Hematopoietic multipotent progenitor cell treated with erythropoietin and hydrocortisone succinate and interleukin-3 and kit ligand, for 15 days (in vitro differentiated cells): ENCODE measurements around the gene SLC1A5.
"Not testable (repeated sequence)": the region's sequence is repeated elsewhere in the genome, so short reads cannot be mapped to it uniquely, and the experiment has no call there.

Experiments used
- DNase-seq: peaks from one replicate; pipeline ENCODE4 v3.0.0-alpha.2; 2015; ENCODE audit warnings: low spot score

Gene SLC1A5

GRCh38 chr19:46798713-46799112 lies 10.3 kb upstream of the SLC1A5 start:
- DNase-seq: no peak

DNA sequence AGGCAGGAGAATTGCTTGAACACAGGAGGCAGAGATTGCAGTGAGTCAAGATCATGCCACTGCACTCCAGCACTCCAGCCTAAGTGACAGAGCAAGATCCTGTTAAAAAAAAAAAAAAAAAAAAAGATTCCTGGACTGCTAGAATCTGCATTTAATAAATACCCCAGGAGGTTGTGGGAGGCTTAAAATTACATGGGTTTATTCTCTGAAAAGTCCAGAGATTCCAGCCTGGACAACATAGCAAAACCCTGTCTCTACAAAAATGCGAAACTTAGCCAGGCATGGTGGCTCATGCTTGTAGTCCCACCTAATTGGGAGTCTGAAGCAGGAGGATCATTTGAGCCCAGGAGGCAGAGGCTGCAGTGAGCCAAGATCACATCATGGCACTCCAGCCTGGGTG lies 9.5 kb upstream of the SLC1A5 start:
- DNase-seq: no peak

- no peak for DNase-seq
Observed at GRCh38 chr19:46791944-46792343, 3.5 kb upstream of the SLC1A5 start.

GRCh38 chr19:46789371-46789770 lies 977 bp upstream of the SLC1A5 start:
- DNase-seq: no peak

- no peak for DNase-seq
Observed at GRCh38 chr19:46788968-46789338, 559 bp upstream of the SLC1A5 start.

DNA sequence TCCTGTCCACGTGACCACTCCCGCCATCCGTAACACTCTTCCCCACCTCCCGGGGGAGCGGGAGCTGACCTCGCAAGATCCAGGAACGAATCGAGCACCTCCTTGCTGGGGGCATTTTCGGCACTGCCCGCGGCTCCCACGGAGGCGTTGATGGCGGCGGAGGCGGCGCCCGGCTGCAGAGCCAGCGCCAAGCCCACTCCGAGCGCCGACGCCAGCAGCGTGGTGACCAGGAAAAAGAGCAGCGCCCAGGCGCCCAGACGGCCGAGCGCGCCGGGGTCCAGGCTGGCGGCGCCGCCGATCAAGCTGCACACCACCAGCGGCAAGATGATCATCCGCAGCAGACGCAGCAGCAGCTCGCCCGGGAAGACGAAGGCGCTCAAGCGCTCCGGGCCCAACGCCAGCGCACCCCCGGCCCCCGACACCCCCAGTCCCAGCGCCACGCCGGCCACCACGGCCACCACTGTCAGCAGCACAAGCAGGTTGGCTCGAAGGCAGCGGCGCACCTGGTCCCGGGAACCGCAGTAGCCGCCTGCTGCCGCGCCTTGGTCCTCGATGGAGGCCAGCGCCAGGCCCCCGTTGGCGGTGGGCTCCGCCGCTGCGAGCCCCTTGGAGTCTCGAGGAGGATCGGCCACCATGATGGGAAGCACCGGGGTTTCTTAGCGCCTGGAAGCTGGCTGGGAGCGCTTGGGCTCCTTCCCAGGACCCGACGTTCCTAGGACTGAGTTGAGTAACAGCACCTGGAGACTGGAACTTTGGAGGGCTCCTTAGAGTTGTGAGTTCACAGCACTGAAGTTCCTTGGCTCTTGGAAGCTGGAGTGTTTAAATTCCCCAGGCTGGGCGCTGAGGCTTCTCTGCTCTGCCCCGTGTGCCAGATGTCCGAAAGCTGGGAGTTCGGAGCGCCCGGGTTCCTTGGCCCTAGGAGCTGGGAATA lies 798 bp downstream of the SLC1A5 start:
- peak; percentile 65 for DNase-seq

- no peak for DNase-seq
Observed at GRCh38 chr19:46787040-46787330, 1.4 kb downstream of the SLC1A5 start.

DNA sequence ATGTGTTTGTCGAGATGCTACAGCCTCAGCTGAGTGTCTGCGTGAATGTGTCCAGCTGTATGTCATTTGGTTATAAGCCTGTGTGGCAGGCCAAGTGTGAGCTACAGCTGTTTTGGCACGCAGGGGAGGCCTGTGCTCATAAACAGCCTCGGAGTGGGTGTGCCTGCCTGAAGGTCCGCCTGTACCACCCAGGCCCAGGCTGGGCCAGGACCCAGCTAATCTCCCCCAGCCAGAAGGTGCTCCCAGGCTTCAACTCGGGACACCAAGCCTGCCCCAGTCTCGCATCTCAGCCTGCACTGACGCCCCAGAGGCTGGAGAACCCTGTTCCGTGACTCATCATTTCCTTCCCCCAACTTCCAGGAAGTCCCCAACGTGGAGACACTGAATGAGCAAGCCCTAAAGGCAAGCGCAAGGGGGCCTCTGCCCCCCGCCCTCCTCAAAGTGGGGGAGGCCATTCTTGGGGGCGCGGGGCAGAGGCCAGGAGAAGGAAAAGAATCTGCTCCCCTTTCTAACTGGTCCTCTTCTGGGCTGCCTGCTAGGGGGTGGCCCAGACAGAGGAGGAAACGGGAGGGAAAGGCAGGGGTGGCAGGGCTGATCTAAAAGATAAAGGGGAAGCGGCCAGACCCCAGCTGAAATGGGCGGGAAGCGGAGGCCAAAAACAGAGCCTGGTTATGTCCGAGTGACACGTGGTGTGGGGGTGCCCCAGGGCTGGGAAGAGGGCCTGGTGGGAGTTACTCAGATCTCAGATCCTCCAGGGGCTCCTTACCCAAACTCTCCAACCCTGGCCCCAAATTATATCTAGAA lies 2.0 kb downstream of the SLC1A5 start:
- peak; percentile 99 for DNase-seq

DNA sequence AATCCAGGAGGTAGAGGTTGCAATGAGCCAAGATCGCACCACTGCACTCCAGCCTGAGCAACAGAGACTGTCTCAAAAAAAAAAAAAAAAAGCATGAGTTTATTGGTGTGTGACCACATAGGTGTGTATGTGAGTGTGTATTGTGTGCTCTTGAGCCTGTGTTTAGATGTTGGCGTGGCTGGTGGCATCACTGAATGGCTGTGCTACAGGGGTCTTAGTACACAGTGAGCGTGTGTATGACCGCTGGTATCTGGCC lies 2.5 kb downstream of the SLC1A5 start:
- DNase-seq: no peak

DNA sequence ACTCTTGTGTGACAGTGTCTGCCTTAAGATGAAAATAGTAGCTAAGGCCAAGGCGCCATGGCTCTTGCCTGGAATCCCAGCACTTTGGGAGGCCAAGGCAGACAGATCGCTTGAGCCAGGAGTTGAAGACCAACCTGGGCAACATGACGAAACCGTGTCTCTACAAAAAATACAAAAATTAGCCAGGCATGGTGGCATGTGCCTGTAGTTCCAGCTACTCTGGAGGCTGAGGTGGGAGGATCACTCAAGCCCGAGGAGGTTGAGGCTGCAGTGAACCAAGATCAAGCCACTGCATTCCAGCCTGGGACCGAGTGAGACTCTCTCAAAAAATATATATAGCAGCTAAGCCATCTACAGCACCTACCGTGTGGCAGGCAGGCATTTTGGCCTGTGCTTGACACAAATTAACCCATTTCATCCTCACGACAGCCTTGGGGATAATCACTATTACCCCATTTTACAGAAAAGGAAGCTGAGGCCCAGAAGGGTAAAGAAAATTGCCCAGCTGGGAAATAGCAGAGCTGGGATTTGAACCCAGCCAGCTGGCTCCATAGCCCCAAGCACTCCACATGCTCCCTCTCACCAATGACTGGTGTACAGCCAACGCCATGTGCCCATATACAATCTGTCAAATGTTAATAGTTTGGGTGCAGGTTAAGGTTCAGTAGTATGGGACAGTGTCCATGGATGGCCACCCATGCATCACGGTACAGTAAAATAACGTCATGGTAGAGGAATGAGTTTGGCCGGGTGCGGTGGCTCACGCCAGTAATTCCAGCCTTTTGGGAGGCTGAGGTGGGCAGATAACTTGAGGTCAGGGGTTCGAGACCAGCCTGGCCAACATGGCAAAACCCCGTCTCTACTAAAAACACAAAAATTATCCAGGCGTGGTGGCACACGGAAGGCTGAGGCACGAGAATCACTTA lies 3.1 kb downstream of the SLC1A5 start:
- DNase-seq: peak; percentile 49

GRCh38 chr19:46784262-46785053 lies 3.9 kb downstream of the SLC1A5 start:
- DNase-seq: peak; percentile 94

DNA sequence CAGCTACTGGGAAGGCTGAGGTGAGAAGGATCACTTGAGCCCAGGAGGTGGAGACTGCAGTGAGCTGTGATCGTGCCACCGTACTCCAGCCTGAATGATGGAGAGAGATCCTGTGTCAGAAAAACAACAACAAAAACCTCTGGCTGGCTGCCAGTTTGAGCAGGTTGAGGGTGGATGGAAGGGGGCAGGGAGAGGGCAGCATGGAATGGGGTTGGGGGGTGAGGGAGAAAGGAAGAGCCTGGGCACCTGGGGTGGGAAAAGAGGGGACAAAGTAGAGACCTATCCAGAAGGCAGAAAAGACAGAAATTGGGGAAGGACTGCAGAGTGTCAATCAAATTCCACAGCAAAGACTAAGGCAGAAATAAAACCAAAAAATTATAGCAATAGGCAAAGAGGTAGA lies 4.7 kb downstream of the SLC1A5 start:
- peak; percentile 55 for DNase-seq

- no peak for DNase-seq
Observed at GRCh38 chr19:46782355-46783019, 5.9 kb downstream of the SLC1A5 start.

DNA sequence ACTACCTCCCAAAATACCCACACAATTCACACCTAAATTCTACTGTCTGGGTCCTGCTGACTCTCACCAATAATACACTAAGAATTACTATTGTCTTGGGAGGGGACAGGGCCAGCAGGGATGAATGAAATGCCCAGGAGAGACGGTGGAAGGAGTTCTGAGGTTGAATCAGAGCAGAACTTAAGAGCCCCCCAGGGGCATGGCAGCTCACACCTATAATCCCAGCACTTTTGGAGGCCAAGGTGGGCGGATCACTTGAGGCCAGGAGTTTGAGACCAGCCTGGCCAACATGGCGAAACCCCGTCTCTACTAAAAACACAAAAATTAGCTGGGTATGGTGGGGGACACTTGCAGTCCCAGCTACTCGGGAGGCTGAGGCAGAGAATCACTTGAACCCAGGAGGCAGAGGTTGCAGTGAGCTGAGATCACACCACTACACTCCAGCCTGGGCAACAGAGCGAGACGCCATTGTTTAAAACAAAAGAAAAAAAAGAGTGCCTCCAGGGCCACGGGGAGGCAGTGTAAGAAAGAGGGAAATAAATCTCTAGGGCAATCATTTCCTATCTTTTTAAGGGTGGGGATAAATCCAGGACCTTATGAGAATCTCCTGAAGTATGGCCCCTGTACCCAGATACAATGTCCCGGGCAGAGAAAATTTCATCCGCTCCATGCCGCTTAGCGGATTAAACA lies 10.3 kb downstream of the SLC1A5 start:
- not testable (repeated sequence) for DNase-seq

GRCh38 chr19:46776927-46777911 lies 11.2 kb downstream of the SLC1A5 start:
- peak; percentile 59 for DNase-seq

- no peak for DNase-seq
Observed at GRCh38 chr19:46775642-46776258, 12.6 kb downstream of the SLC1A5 start.

- DNase-seq: no peak
Observed at GRCh38 chr19:46773018-46773399, 15.4 kb downstream of the SLC1A5 start.

- DNase-seq: no peak
Observed at GRCh38 chr19:46772170-46773017, 16.0 kb downstream of the SLC1A5 start.
